ENCODE data around the gene KLF15. TPM values are rescaled to one million over a fixed set of nuclear protein-coding genes. Genes with fewer than 3 reads are reported as not detected.
A peak's percentile ranks its signal among the peaks of the same experiment; 100 is the strongest.

KLF15 gene
- total RNA-seq, 1 donor from 2014 or later: 3.3 TPM

DNA sequence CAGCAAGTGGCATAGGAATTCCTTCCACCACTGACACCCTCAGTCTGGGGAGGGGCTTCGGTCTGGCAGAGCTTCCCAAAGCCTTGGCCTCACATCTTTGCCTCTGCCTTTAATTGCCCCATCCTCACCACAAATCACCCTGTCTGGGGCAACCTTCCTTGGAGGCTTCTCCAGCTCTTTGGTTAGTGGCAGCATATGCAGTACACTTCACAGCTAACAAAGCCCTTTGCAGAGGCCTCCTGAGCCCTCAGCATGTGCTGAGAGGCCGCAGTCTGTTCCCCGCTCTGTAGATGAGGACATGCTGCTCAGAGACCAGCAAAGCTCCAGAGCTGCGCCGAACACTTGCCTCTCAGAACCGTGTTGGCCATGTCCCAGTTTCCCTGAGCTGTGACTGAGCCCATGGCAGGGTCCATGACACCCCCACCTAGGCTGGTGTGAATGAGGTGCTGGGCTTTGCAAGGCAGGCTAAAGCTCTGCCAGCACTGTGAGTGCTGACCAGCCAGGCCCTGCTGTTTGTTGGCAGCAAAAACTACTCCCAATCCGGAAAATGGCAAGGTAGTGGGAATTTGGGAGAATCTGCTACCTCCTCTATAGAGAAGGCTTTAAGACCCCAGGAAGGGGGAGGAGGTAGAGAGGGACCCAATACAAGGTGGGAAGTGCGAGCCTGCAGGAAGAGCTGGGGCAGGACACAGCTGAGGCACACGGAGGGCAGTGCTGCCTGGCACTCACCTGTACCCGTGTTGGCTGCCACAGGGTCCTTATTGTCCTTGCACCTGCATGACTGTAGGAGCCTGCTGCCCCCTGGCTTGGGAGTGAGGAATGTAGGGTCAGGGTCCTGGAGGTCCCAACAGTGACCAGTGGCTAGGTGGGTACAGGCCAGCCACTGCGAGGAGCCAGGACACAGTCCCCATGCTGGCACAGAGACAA, 8.4 kb upstream of the KLF15 start:
- H3F3A ChIP-seq (ENCODE audit: low read depth): no peaks in the 10 kb centered on the region
- Mint-ChIP-seq H3K4me3 (no peak overlapping the region), H3K27ac (no peak overlapping the region), H3K36me3 (no peaks in the 10 kb centered on the region), H3K4me1 (peaks cover 11% of the 10 kb centered on the region), H3K9me3 (no peaks in the 10 kb centered on the region), H3K27me3 (ENCODE audit: insufficient read depth, low read depth) (peaks cover 17% of the 10 kb centered on the region)
- no peaks in the 10 kb centered on the region for H3K27me3 ChIP-seq
- no peak for TF ChIP-seq EZH2phosphoT487 (IDR thresholded peaks at IDR 0.05)
- TF ChIP-seq EZH2 (IDR thresholded peaks at IDR 0.05): no peak
- TF ChIP-seq CTCF (IDR thresholded peaks at IDR 0.05): peak; percentile 32
- no peak overlapping the region for H3K4me2 ChIP-seq
- H3K9me3 ChIP-seq (ENCODE audit: low read depth): no peaks in the 10 kb centered on the region
- H2AFZ ChIP-seq (replicated peaks): no peak overlapping the region
- H3K4me1 ChIP-seq: no peaks in the 10 kb centered on the region
- H3K36me3 ChIP-seq: no peaks in the 10 kb centered on the region
- no peak for DNase-seq (ENCODE audit: low spot score)
- H3K27ac ChIP-seq: no peak overlapping the region
- H4K20me1 ChIP-seq (ENCODE audit: low read depth): no peaks in the 10 kb centered on the region
- no peak overlapping the region for H3K4me3 ChIP-seq
- no peaks in the 10 kb centered on the region for H3K79me2 ChIP-seq (ENCODE audit: low read depth)
- no peak overlapping the region for H3K9ac ChIP-seq

GRCh38 chr3:126364731-126365301, 7.6 kb upstream of the KLF15 start:
- Mint-ChIP-seq H3K27ac (no peak overlapping the region), H3K36me3 (no peaks in the 10 kb centered on the region), H3K4me3 (no peak overlapping the region), H3K27me3 (ENCODE audit: insufficient read depth, low read depth) (peaks cover 18% of the 10 kb centered on the region), H3K4me1 (peaks cover 11% of the 10 kb centered on the region), H3K9me3 (no peaks in the 10 kb centered on the region)
- Histone ChIP-seq H3K4me2 (no peak overlapping the region), H4K20me1 (ENCODE audit: low read depth) (no peaks in the 10 kb centered on the region), H3K4me1 (no peaks in the 10 kb centered on the region), H3F3A (ENCODE audit: low read depth) (no peaks in the 10 kb centered on the region), H3K27me3 (peaks cover 5% of the 10 kb centered on the region), H2AFZ (replicated peaks) (no peak overlapping the region), H3K27ac (no peak overlapping the region), H3K9me3 (ENCODE audit: low read depth) (no peaks in the 10 kb centered on the region), H3K9ac (no peak overlapping the region), H3K4me3 (no peak overlapping the region), H3K36me3 (no peaks in the 10 kb centered on the region), H3K79me2 (ENCODE audit: low read depth) (no peaks in the 10 kb centered on the region)
- no peak for DNase-seq (ENCODE audit: low spot score)
- TF ChIP-seq EZH2 (IDR thresholded peaks at IDR 0.05) (no peak), CTCF (IDR thresholded peaks at IDR 0.05) (no peak), EZH2phosphoT487 (IDR thresholded peaks at IDR 0.05) (no peak)

DNA sequence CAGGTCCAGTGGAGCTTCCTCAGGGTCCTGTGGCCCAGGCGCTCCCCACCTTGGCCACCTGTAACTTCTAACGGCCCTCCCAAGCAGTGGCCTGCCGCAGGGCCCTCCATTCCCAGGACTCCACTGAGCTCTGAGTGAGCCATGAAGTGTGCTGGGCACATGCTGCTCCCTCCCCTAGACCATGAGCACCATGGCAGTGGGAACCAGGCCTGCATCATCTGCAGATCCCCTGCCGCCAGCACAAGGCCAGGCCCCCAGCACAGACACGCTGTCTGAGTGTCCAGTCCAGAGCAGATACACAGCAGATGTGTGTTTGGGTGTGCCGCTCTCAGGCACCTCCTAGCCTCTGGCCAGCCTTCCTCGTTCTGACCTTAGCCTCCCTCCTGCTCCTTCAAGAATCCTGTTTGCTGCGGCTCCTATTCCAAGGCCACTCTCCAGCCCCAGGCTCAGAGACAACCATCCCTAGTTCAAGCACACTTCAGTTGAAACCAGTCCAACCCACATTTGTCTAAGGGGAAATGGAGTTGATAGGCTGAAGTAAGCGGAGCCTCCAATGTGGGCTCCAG, 7.0 kb upstream of the KLF15 start:
- Mint-ChIP-seq H3K27ac (no peak overlapping the region), H3K27me3 (ENCODE audit: insufficient read depth, low read depth) (peaks cover 22% of the 10 kb centered on the region), H3K4me3 (no peak overlapping the region), H3K36me3 (no peaks in the 10 kb centered on the region), H3K4me1 (peaks cover 11% of the 10 kb centered on the region), H3K9me3 (no peaks in the 10 kb centered on the region)
- Histone ChIP-seq H3K36me3 (no peaks in the 10 kb centered on the region), H3K9me3 (ENCODE audit: low read depth) (no peaks in the 10 kb centered on the region), H4K20me1 (ENCODE audit: low read depth) (no peaks in the 10 kb centered on the region), H2AFZ (replicated peaks) (no peak overlapping the region), H3K27me3 (peaks cover 11% of the 10 kb centered on the region), H3K79me2 (ENCODE audit: low read depth) (no peaks in the 10 kb centered on the region), H3K9ac (no peak overlapping the region), H3K4me3 (no peak overlapping the region), H3K27ac (no peak overlapping the region), H3F3A (ENCODE audit: low read depth) (no peaks in the 10 kb centered on the region), H3K4me1 (no peaks in the 10 kb centered on the region), H3K4me2 (no peak overlapping the region)
- no peak for DNase-seq (ENCODE audit: low spot score)
- no peak for TF ChIP-seq EZH2 (IDR thresholded peaks at IDR 0.05)
- TF ChIP-seq EZH2phosphoT487 (IDR thresholded peaks at IDR 0.05): no peak
- no peak for TF ChIP-seq CTCF (IDR thresholded peaks at IDR 0.05)

Data from neural progenitor cell (in vitro differentiated cells).